HG02981 (cell line): ENCODE results near the gene ATAD1.
"Not testable (repeated sequence)": the region's sequence is repeated elsewhere in the genome, so short reads cannot be mapped to it uniquely, and the experiment has no call there.

ENCODE experiments used
- ATAC-seq: cut with Tn5 transposase; IDR thresholded peaks from one replicate; pipeline ENCODE4 v1.9.1; 2021; ENCODE audit warnings: mild to moderate bottlenecking, moderate library complexity; ENCODE audit not compliant: unreplicated experiment

The ATAD1 gene

GRCh38 chr10:87804939-87805569 is 13.0 kb downstream of the ATAD1 start:
- no peak for ATAC-seq

DNA sequence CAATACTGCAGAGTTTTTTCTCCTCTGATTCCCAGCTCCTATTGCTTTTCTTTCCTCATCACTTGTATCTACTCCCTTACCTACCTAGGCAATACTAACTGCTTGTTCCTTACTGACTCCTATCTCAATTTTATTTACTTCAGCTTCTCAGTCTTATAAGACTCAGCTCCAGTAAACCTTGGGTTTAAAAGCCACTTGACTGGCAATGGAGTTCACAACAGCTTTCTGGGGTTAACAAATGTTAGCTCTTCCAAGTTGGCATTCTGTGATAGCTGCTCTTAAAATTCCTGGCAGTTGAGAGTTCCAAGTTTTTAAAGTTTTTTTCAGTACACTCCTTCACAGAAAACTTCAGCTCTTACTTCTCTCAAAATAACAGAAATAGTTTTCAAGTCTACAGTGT is 14.2 kb downstream of the ATAD1 start:
- ATAC-seq: no peak

DNA sequence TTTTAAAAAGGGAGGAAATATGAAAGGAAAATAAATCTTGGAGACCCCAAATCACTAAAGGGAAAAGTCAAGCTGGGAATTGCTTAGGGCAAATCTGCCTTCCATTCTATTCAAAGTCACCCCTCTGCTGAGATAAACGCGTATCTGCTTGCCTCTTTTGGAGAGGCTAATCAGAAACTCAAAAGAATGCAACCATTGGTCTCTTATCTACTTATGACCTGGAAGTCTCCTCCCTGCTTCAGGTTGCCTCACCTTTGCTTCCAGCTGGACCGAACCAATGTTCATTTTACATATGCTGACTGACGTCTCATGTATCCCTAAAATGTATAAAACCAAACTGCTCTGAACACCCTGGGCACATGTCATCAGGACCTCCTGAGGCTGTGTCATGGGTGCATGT is 14.7 kb downstream of the ATAD1 start:
- ATAC-seq: no peak

- not testable (repeated sequence) for ATAC-seq
These were observed 16.1 kb downstream of the ATAD1 start for GRCh38 chr10:87801813-87802435.

DNA sequence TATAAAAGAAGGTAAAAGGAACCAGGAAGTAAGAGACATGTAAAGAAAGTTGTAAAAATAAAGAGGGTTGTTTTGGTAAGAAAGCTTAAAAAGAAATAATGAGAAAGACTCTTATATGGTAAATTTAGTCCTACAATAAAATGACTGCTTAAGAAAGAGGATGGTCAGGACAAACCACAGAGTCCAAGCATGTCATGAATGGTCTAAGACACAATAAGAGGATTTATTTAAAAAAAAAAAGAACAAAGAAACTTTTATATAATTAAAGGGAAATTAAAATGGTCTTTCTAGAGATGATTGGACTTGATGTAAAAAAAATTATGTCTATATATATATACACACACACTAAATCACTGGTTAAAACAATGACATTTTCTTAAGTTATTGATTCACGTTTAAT is 18.2 kb downstream of the ATAD1 start:
- no peak for ATAC-seq

DNA sequence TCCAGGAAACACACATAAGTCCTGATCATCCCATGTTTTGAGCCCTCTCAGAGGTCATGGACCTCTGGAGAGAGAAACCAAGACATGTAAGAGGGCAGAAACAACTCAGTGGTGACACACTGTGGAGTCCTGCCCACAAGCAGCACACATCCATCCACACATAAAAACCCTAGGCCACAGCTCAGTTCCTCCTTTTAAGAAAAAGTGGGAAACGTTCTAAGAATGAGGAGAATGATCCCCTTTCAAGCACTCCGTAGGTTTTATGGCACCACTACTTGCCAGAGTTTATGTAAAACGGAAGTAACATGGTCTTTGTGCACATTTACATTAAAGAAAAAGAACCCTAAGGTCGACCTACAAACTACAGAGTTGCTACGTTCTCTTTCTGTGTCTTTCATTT is 19.9 kb downstream of the ATAD1 start:
- ATAC-seq: no peak

GRCh38 chr10:87794285-87794684 is 23.7 kb downstream of the ATAD1 start:
- ATAC-seq: no peak

DNA sequence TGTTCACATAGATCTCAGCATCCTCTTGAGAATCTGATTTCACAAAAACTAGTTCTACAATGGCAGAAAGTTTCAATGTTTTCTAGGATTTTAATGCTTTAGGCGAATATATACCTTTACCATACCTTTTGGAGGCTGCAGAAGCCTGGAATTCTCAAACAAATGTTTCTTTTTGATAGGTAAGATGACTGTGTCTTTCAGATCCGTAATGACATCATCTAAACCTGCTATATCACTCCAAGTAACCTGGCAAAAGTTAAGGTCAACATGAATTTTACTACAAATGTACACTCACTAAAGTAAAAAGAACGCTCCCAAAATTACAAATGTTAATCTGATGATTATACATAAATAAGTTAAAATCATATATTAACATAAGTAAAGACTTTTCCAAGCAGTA is 27.8 kb downstream of the ATAD1 start:
- ATAC-seq: no peak

- no peak for ATAC-seq
These were observed 31.6 kb downstream of the ATAD1 start for GRCh38 chr10:87786421-87786820.

- no peak for ATAC-seq
These were observed 35.3 kb downstream of the ATAD1 start for GRCh38 chr10:87782721-87783120.

- ATAC-seq: no peak
These were observed 36.5 kb downstream of the ATAD1 start for GRCh38 chr10:87781545-87781944.

- no peak for ATAC-seq
These were observed 41.7 kb downstream of the ATAD1 start for GRCh38 chr10:87776328-87776727.

GRCh38 chr10:87775766-87776165 is 42.3 kb downstream of the ATAD1 start:
- ATAC-seq: no peak

DNA sequence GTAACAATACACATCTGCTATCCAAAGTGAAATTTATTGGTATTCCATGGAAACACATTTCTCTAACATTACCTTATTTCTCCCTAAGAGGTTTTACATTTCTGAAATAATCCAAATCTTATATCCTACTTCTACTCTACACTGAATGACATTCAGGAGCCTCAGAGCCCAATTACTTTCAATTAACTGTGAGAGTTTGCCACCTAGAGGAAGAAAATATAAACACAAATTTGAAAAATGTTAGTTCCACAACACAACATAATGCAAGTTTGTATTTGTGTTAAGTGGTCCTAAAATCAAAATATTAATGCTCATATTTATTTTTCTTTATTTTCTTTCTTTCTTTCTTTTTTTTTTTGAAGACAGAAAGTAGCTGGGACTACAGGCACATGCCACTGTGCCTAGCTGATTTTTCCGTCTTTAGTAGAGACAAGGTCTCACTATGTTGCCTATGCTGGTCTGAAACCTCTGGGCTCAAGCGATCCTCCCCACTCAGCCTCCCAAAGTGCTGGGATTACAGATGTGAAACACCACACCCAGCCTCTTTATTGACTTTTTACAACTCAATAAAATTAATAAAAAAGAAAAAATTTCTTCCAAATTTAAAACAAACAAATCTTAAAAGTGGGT is 46.0 kb downstream of the ATAD1 start:
- no peak for ATAC-seq

- ATAC-seq: no peak
These were observed 50.8 kb downstream of the ATAD1 start for GRCh38 chr10:87767253-87767652.

GRCh38 chr10:87765666-87766376 is 52.2 kb downstream of the ATAD1 start:
- no peak for ATAC-seq

DNA sequence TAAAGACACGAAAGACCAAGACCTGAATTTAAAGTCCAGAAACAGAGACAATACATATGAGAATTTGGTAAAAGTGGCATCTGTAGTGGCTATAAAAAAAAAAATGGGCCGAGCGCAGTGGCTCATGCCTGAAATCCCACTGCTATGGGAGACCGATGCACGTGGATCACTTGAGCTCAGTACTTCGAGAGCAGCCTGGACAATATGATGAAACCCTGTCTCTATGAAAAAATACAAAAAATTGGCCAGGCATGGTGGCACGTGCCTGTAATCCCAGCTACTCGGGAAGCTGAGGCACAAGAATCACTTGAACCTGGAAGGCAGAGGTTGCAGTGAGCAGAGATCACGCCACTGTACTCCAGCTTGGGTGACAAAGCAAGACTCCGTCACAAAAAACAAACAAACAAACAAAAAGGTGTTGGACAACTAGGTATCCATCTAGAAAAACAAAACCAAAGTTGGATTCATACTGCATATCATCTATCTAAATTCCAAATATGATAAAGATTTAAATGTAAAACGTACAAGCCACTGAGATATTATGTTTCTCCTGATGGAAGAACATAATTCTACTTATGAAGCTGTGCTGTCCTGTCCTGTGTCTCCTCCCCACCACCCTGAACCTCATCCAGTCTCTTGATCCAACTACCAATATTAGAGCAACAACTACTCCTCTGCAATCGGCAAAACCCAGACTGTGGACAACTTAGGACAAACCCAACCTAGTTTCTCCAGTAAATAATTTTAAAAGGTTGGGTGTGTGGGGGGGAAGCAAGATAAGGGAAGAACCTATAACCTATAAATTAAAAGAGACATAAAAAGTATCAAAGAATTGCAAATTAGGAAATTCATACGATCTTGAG is 53.7 kb downstream of the ATAD1 start:
- ATAC-seq: no peak

DNA sequence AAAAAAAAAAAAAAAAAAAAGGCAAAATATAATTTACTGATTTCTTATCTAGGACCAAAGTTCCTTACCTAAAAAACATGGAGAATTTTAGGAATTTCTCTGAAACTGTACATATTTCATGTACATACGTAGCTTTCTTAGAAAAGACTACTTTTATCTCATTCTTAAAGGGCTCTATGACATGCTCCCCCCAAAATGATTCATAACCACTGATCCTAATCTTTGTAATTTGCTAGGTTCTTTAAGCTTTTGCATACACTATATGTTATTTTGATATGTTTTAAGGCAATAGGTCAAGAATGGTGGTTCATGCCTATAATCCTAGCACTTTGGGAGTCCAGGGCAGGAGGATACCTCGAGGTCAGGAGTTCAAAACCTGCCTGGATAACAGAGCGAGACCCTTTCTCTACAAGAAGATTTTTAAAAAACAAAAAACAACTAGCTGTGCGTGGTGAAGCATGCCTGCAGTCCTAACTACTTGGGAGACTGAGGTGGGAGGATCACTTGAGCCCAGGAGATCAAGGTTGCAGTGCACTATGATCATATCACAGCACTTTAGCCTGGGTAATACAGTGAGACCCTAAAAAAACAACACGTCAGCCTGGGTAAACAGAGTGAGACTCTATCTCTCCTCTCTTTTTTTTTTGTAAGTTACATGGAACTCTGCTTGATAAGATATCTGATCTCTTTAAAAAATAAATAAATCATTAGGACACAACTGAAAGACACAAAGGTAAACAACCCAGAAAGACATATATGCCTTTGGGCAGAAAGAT is 54.8 kb downstream of the ATAD1 start:
- no peak for ATAC-seq

DNA sequence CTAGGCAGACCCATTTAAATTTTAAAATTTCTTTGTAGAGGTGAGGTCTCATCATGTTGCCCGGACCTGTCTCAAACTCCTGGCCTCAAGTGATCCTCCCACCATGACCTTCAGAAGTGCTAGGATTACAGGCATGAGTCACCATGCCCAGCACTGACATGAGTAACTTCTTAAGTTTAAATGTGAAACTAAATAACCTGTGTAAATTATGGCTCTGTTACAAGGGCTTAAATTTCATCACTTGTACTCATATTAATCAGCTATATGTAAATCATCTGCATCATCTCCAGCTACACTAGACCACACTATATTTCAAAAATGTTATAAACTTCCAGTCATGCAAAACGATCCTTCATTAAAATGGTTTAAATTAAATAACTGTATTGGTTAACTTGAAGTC is 56.1 kb downstream of the ATAD1 start:
- peak; percentile 91 for ATAC-seq

DNA sequence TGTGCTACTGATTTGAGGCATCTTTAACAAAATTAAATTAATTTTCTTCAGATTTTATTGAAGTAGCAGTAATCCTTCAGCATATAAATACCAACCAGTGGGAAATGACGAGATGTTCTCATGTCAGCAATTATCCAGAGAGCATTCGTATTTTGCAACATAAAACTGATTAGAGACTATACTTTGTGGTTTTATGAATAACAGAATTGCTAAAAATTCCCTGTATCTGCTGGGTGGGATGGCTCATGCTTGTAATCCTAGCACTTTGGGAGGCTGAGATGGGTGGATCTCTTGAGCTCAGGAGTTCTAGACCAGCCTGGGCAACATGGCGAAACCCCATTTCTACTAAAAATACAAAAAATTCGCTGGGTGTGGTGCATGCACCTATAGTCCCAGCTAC is 56.9 kb downstream of the ATAD1 start:
- no peak for ATAC-seq
